Measurements from ENCODE around the gene AKNA. TPM values are rescaled to one million over a fixed set of nuclear protein-coding genes. Genes with fewer than 3 reads are reported as not detected.
"Not testable (repeated sequence)": the region's sequence is repeated elsewhere in the genome, so short reads cannot be mapped to it uniquely, and the experiment has no call there.

Gene AKNA
- polyA plus RNA-seq, 1 of the 3 experiments (the other 2 are of a cell fraction): 0.84 TPM

DNA sequence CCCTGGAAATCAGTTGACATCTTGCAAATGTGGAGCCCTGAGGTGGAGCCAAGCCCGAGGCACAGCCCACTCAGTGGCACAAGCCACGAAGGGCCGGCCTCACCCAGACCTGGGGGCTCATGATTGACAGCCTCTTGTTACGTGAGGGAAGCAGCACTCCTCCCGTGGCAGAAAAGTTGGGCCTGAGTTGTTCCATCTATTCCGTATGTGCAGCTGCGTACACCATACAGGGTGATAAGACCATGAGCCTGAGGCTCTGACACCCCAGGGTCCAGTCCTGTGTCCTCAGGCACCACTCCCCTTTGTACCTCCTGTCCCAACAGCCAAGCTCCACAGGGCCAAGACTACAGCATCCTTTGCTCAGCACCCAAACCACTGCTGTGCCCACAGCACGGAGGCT is 60.0 kb downstream of the AKNA start:
- no peak for DNase-seq
- no peaks in the 10 kb centered on the region for H3K79me2 ChIP-seq (ENCODE audit: insufficient read depth)
- H3F3A ChIP-seq (replicated peaks; ENCODE audit: insufficient read depth): no peaks in the 10 kb centered on the region
- no peaks in the 10 kb centered on the region for H3K36me3 ChIP-seq (replicated peaks in 1 of 2; ENCODE audit: control insufficient read depth in 1 of 2, insufficient read depth in 2 of 2, low read length in 1 of 2)
- CTCF ChIA-PET: no interaction called here
- POLR2A ChIA-PET: no interaction called here
- TF ChIP-seq, protein P1, sequence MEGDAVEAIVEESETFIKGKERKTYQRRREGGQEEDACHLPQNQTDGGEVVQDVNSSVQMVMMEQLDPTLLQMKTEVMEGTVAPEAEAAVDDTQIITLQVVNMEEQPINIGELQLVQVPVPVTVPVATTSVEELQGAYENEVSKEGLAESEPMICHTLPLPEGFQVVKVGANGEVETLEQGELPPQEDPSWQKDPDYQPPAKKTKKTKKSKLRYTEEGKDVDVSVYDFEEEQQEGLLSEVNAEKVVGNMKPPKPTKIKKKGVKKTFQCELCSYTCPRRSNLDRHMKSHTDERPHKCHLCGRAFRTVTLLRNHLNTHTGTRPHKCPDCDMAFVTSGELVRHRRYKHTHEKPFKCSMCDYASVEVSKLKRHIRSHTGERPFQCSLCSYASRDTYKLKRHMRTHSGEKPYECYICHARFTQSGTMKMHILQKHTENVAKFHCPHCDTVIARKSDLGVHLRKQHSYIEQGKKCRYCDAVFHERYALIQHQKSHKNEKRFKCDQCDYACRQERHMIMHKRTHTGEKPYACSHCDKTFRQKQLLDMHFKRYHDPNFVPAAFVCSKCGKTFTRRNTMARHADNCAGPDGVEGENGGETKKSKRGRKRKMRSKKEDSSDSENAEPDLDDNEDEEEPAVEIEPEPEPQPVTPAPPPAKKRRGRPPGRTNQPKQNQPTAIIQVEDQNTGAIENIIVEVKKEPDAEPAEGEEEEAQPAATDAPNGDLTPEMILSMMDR (IDR thresholded peaks at IDR 0.05): no peak
- no peak for TF ChIP-seq RAD21 (IDR thresholded peaks at IDR 0.05; ENCODE audit: low read length)
- TF ChIP-seq JUND (IDR thresholded peaks at IDR 0.05): no peak
- TF ChIP-seq, protein P2, sequence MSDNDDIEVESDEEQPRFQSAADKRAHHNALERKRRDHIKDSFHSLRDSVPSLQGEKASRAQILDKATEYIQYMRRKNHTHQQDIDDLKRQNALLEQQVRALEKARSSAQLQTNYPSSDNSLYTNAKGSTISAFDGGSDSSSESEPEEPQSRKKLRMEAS (IDR thresholded peaks at IDR 0.05; ENCODE audit: low read depth): no peak
- no peak for TF ChIP-seq CHD2 (IDR thresholded peaks at IDR 0.05; ENCODE audit: low read length, partially characterized antibody)
- TF ChIP-seq, protein P3, sequence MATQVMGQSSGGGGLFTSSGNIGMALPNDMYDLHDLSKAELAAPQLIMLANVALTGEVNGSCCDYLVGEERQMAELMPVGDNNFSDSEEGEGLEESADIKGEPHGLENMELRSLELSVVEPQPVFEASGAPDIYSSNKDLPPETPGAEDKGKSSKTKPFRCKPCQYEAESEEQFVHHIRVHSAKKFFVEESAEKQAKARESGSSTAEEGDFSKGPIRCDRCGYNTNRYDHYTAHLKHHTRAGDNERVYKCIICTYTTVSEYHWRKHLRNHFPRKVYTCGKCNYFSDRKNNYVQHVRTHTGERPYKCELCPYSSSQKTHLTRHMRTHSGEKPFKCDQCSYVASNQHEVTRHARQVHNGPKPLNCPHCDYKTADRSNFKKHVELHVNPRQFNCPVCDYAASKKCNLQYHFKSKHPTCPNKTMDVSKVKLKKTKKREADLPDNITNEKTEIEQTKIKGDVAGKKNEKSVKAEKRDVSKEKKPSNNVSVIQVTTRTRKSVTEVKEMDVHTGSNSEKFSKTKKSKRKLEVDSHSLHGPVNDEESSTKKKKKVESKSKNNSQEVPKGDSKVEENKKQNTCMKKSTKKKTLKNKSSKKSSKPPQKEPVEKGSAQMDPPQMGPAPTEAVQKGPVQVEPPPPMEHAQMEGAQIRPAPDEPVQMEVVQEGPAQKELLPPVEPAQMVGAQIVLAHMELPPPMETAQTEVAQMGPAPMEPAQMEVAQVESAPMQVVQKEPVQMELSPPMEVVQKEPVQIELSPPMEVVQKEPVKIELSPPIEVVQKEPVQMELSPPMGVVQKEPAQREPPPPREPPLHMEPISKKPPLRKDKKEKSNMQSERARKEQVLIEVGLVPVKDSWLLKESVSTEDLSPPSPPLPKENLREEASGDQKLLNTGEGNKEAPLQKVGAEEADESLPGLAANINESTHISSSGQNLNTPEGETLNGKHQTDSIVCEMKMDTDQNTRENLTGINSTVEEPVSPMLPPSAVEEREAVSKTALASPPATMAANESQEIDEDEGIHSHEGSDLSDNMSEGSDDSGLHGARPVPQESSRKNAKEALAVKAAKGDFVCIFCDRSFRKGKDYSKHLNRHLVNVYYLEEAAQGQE (IDR thresholded peaks at IDR 0.05; ENCODE audit: low read depth, low read length): no peak
- no peak for TF ChIP-seq RXRA (IDR thresholded peaks at IDR 0.05; ENCODE audit: borderline replicate concordance, low read depth)
- TF ChIP-seq NFIC (IDR thresholded peaks at IDR 0.05; ENCODE audit: borderline replicate concordance): no peak
- no peak for TF ChIP-seq EP300 (IDR thresholded peaks at IDR 0.05; ENCODE audit: borderline replicate concordance in 1 of 2, low read depth in 1 of 2, low read length in 1 of 2)
- TF ChIP-seq YY1 (IDR thresholded peaks at IDR 0.05; ENCODE audit: low read depth): no peak
- no peak for TF ChIP-seq RFX5 (IDR thresholded peaks at IDR 0.05; ENCODE audit: low read length)
- TF ChIP-seq, protein P4, sequence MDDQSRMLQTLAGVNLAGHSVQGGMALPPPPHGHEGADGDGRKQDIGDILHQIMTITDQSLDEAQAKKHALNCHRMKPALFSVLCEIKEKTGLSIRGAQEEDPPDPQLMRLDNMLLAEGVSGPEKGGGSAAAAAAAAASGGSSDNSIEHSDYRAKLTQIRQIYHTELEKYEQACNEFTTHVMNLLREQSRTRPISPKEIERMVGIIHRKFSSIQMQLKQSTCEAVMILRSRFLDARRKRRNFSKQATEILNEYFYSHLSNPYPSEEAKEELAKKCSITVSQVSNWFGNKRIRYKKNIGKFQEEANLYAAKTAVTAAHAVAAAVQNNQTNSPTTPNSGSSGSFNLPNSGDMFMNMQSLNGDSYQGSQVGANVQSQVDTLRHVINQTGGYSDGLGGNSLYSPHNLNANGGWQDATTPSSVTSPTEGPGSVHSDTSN (IDR thresholded peaks at IDR 0.05): no peak
- no peak for TF ChIP-seq MEF2A (IDR thresholded peaks at IDR 0.05; ENCODE audit: borderline replicate concordance, low read depth)
- TF ChIP-seq, protein P5, sequence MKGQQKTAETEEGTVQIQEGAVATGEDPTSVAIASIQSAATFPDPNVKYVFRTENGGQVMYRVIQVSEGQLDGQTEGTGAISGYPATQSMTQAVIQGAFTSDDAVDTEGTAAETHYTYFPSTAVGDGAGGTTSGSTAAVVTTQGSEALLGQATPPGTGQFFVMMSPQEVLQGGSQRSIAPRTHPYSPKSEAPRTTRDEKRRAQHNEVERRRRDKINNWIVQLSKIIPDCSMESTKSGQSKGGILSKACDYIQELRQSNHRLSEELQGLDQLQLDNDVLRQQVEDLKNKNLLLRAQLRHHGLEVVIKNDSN (IDR thresholded peaks at IDR 0.05; ENCODE audit: borderline replicate concordance, low read depth): no peak
- no peak for TF ChIP-seq SMC3 (IDR thresholded peaks at IDR 0.05; ENCODE audit: low read depth, low read length)
- no peak for TF ChIP-seq ELF1 (IDR thresholded peaks at IDR 0.05)
- no peak for TF ChIP-seq GABPA (IDR thresholded peaks at IDR 0.05; ENCODE audit: low read depth)
- no peak for TF ChIP-seq FOXJ3 (CRISPR knock-in tag; IDR thresholded peaks at IDR 0.05)
- TF ChIP-seq FOXM1 (IDR thresholded peaks at IDR 0.05; ENCODE audit: low read depth): no peak
- no peaks in the 10 kb centered on the region for H3K9me2 ChIP-seq
- no peak overlapping the region for H3K4me2 ChIP-seq
- H2AFZ ChIP-seq (ENCODE audit: low read depth): no peak overlapping the region
- no peak overlapping the region for H3K9ac ChIP-seq
- no peaks in the 10 kb centered on the region for H3K27me3 ChIP-seq (ENCODE audit: insufficient read depth)
- WGBS (ENCODE audit: low lambda C conversion rate): 84% methylated on average over 6 of the region's 8 CpGs
- H3K4me3 ChIP-seq (ENCODE audit: low read depth in 2 of 2, low read length in 1 of 2): no peak overlapping the region
- H4K20me1 ChIP-seq (ENCODE audit: insufficient read depth): no peaks in the 10 kb centered on the region
- H3K9me3 ChIP-seq: no peaks in the 10 kb centered on the region
- H3K27ac ChIP-seq (ENCODE audit: low read depth in 2 of 2, low read length in 1 of 2): no peak overlapping the region
- H3K4me1 ChIP-seq (ENCODE audit: control insufficient read depth in 1 of 2, insufficient read depth in 2 of 2, low read depth in 1 of 2, low read length in 1 of 2): no peaks in the 10 kb centered on the region

DNA sequence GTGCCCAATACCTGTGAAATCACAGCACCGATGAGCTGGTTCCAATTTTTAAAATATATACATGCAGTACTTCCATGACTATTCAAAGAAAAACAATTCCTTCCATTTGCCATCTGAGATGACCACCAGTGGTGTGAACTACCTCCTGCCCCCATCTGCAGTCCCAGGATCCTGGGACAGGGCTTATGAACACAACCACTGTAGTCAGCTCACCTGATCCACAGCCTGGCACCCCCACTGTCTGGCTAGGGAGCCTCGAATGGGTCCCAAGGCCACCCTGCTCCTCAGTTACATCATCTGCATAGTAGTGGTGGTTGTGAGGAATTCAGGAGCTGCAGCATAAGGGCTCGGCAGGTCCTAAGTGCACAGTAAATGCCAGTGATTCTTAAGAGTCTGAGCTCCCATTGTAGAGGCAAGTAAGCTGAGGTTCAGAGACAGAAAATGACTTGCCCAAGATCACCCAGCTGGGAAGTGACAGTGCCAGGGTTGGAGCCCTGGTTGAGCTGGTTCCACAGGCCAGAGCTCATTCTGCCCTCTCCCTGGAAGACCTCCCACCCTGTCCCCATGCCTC is 62.0 kb downstream of the AKNA start:
- 74% methylated on average over 3 of the region's 3 CpGs for WGBS (ENCODE audit: low lambda C conversion rate)
- DNase-seq; H3K4me1 ChIP-seq (ENCODE audit: control insufficient read depth in 1 of 2, insufficient read depth in 2 of 2, low read depth in 1 of 2, low read length in 1 of 2); H3K4me3 ChIP-seq (ENCODE audit: low read depth in 2 of 2, low read length in 1 of 2); H3K27ac ChIP-seq (ENCODE audit: low read depth in 2 of 2, low read length in 1 of 2); H3K27me3 ChIP-seq (ENCODE audit: insufficient read depth); H2AFZ ChIP-seq (ENCODE audit: low read depth); H3F3A ChIP-seq (replicated peaks; ENCODE audit: insufficient read depth); H3K79me2 ChIP-seq (ENCODE audit: insufficient read depth); H4K20me1 ChIP-seq (ENCODE audit: insufficient read depth); H3K36me3 ChIP-seq (replicated peaks in 1 of 2; ENCODE audit: control insufficient read depth in 1 of 2, insufficient read depth in 2 of 2, low read length in 1 of 2); CTCF ChIA-PET; H3K9me2 ChIP-seq; H3K9ac ChIP-seq; H3K9me3 ChIP-seq; H3K4me2 ChIP-seq; POLR2A ChIA-PET: not testable (repeated sequence)
